GM12878 (cell line): Measurements from ENCODE around the gene NFE2L1. TPM values are rescaled to one million over a fixed set of nuclear protein-coding genes. Genes with fewer than 3 reads are reported as not detected.

Experiments used
- CBFB ChIP-seq: IDR thresholded peaks from 2 replicates; pipeline ENCODE4 v1.6.1; 2016; ENCODE audit warnings: antibody characterized with exemption, low read depth
- CEBPZ ChIP-seq: fragments of 150-350 bp; IDR thresholded peaks from 2 replicates; pipeline ENCODE4 v1.6.1; 2016; ENCODE audit warnings: low read depth, low read length
- CREM ChIP-seq: IDR thresholded peaks from 2 replicates; pipeline ENCODE4 v1.6.1; 2014; ENCODE audit warnings: antibody characterized with exemption, low read depth
- EP300 ChIP-seq, 2 experiments: fragments of 150-350 bp in 1 of 2; IDR thresholded peaks; 2 replicates each; pipeline ENCODE4 v1.6.1; 2011 to 2012; ENCODE audit warnings: low read depth in 2 of 2, low read length in 2 of 2, borderline replicate concordance in 1 of 2, improper control_type of control experiment in 1 of 2, inconsistent platforms in 1 of 2; ENCODE audit not compliant: control insufficient read depth in 1 of 2
- FOXM1 ChIP-seq: IDR thresholded peaks from 2 replicates; pipeline ENCODE4 v1.6.1; 2012; ENCODE audit warnings: low read depth, mild to moderate bottlenecking, inconsistent platforms, low read length, moderate library complexity
- LARP7 ChIP-seq: fragments of 450-650 bp; IDR thresholded peaks from 2 replicates; pipeline ENCODE4 v1.6.1; 2017; ENCODE audit warnings: mild to moderate bottlenecking
- MTA3 ChIP-seq: IDR thresholded peaks from 2 replicates; pipeline ENCODE4 v1.6.1; 2012; ENCODE audit warnings: low read length, inconsistent platforms, borderline replicate concordance
- NBN ChIP-seq: fragments of 450-650 bp; IDR thresholded peaks from 2 replicates; pipeline ENCODE4 v1.6.1; 2016
- NR2C2 ChIP-seq: IDR thresholded peaks from 2 replicates; pipeline ENCODE4 v1.6.1; 2011; ENCODE audit warnings: borderline replicate concordance, low read depth; ENCODE audit not compliant: control insufficient read depth, insufficient read length
- POLR2AphosphoS2 ChIP-seq: IDR thresholded peaks from 2 replicates; pipeline ENCODE4 v1.6.1; 2011; ENCODE audit warnings: low read depth, mild to moderate bottlenecking, low read length, improper control_type of control experiment, moderate library complexity
- POU2F2 ChIP-seq: IDR thresholded peaks from 3 replicates; pipeline ENCODE4 v1.6.1; 2011; ENCODE audit warnings: low read depth, mild to moderate bottlenecking, low read length, borderline replicate concordance
- PRDM15 ChIP-seq: fragments of 450-650 bp; formaldehyde crosslinking; IDR thresholded peaks from 2 replicates; pipeline ENCODE4 v1.4.0; 2020; ENCODE audit warnings: mild to moderate bottlenecking, moderate library complexity
- SREBF1 ChIP-seq: IDR thresholded peaks from 2 replicates; pipeline ENCODE4 v1.6.1; 2012; ENCODE audit warnings: mild to moderate bottlenecking, low read length
- ZBED1 ChIP-seq: IDR thresholded peaks from 2 replicates; pipeline ENCODE4 v1.6.1; 2016; ENCODE audit warnings: borderline replicate concordance
- ZNF207 ChIP-seq: fragments of 450-650 bp; IDR thresholded peaks from 2 replicates; pipeline ENCODE4 v1.6.1; 2014; ENCODE audit warnings: antibody characterized with exemption, mild to moderate bottlenecking, borderline replicate concordance
- polyA plus RNA-seq, 11 experiments: library from polyadenylated mRNA; depleted of rRNA in 4 of 11; unstranded in 6 of 11; stranded (reverse) in 5 of 11; fragments of >200 nt; fragmentation: Nextera tagmentation in 4 of 11; fragmentation: Illumina TruSeq in 1 of 11; extraction: Ambion mirVana in 4 of 11; extraction: Trizol in 1 of 11; gene quantifications; 1 replicate in 1 of 11; 2 replicates in 10 of 11; pipeline versions ENCODE4 v1.2.1 to v1.2.3, GENCODE V29; 2011 to 2016; ENCODE audit warnings: inconsistent platforms in 2 of 11, missing spikeins in 2 of 11, low read depth in 1 of 11
- total RNA-seq, 4 experiments: library from RNA; depleted of rRNA in 3 of 4; stranded (reverse); fragments of >200 nt in 3 of 4; fragmentation: Illumina TruSeq in 1 of 4; extraction: Trizol in 1 of 4; gene quantifications; 2 replicates each; pipeline versions ENCODE4 v1.2.1 to v1.2.3, GENCODE V29; 2013 to 2021
- TF ChIP-seq, protein P1 (sequence below): fragments of 450-650 bp; IDR thresholded peaks from 2 replicates; pipeline ENCODE4 v1.6.1; 2016; ENCODE audit warnings: mild to moderate bottlenecking
- TF ChIP-seq, protein P2 (sequence below): fragments of 450-650 bp; IDR thresholded peaks from 2 replicates; pipeline ENCODE4 v1.6.1; 2017; ENCODE audit warnings: mild to moderate bottlenecking, moderate library complexity

NFE2L1 gene
- total and polyA plus RNA-seq, 10 of the 15 experiments (the other 5 are each of a cell fraction or from before 2014, with no cell fraction given), result 3.8 to 104 (median 26.4) TPM

GRCh38 chr17:48002266-48002915, 45.8 kb upstream of the NFE2L1 start (continued):
- TF ChIP-seq, protein P1, sequence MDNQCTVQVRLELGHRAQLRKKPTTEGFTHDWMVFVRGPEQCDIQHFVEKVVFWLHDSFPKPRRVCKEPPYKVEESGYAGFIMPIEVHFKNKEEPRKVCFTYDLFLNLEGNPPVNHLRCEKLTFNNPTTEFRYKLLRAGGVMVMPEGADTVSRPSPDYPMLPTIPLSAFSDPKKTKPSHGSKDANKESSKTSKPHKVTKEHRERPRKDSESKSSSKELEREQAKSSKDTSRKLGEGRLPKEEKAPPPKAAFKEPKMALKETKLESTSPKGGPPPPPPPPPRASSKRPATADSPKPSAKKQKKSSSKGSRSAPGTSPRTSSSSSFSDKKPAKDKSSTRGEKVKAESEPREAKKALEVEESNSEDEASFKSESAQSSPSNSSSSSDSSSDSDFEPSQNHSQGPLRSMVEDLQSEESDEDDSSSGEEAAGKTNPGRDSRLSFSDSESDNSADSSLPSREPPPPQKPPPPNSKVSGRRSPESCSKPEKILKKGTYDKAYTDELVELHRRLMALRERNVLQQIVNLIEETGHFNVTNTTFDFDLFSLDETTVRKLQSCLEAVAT, result peak; percentile 59; the same call in 1 of the 2 replicates
- TF ChIP-seq SREBF1 (no peak), EP300 (IDR thresholded peaks at IDR 0.05; ENCODE audit: borderline replicate concordance in 1 of 2, control insufficient read depth in 1 of 2, low read depth in 2 of 2, low read length in 2 of 2) (peak; percentile 47 to 77; a peak in 2 of 4 replicates), CREM (peak; percentile 46; the same call in 1 of the 2 replicates), ZNF207 (no peak; the same call in 1 of the 2 replicates), PRDM15 (CRISPR knock-in tag) (no peak), ZBED1 (no peak), NR2C2 (no peak), POU2F2 (peak; percentile 73; the same call in 2 of the 3 replicates), LARP7 (no peak), POLR2AphosphoS2 (no peak), CBFB (no peak), NBN (peak; percentile 83), MTA3 (0 out of 2 replicates have a peak, but pooled peaks have one; percentile 57), CEBPZ (no peak), FOXM1 (no peak)
- TF ChIP-seq, protein P2, sequence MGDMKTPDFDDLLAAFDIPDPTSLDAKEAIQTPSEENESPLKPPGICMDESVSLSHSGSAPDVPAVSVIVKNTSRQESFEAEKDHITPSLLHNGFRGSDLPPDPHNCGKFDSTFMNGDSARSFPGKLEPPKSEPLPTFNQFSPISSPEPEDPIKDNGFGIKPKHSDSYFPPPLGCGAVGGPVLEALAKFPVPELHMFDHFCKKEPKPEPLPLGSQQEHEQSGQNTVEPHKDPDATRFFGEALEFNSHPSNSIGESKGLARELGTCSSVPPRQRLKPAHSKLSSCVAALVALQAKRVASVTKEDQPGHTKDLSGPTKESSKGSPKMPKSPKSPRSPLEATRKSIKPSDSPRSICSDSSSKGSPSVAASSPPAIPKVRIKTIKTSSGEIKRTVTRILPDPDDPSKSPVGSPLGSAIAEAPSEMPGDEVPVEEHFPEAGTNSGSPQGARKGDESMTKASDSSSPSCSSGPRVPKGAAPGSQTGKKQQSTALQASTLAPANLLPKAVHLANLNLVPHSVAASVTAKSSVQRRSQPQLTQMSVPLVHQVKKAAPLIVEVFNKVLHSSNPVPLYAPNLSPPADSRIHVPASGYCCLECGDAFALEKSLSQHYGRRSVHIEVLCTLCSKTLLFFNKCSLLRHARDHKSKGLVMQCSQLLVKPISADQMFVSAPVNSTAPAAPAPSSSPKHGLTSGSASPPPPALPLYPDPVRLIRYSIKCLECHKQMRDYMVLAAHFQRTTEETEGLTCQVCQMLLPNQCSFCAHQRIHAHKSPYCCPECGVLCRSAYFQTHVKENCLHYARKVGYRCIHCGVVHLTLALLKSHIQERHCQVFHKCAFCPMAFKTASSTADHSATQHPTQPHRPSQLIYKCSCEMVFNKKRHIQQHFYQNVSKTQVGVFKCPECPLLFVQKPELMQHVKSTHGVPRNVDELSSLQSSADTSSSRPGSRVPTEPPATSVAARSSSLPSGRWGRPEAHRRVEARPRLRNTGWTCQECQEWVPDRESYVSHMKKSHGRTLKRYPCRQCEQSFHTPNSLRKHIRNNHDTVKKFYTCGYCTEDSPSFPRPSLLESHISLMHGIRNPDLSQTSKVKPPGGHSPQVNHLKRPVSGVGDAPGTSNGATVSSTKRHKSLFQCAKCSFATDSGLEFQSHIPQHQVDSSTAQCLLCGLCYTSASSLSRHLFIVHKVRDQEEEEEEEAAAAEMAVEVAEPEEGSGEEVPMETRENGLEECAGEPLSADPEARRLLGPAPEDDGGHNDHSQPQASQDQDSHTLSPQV, result no peak
